HUDEP-2 (cell line): ENCODE results near the gene KIF1B.

ENCODE experiments used
- DNase-seq, 76 experiments: peaks; one replicate each; lab custom pipeline; 2025; ENCODE audit not compliant: unreplicated experiment in 76 of 76; lab: John Stamatoyannopoulos, UW

KIF1B gene, protein sequence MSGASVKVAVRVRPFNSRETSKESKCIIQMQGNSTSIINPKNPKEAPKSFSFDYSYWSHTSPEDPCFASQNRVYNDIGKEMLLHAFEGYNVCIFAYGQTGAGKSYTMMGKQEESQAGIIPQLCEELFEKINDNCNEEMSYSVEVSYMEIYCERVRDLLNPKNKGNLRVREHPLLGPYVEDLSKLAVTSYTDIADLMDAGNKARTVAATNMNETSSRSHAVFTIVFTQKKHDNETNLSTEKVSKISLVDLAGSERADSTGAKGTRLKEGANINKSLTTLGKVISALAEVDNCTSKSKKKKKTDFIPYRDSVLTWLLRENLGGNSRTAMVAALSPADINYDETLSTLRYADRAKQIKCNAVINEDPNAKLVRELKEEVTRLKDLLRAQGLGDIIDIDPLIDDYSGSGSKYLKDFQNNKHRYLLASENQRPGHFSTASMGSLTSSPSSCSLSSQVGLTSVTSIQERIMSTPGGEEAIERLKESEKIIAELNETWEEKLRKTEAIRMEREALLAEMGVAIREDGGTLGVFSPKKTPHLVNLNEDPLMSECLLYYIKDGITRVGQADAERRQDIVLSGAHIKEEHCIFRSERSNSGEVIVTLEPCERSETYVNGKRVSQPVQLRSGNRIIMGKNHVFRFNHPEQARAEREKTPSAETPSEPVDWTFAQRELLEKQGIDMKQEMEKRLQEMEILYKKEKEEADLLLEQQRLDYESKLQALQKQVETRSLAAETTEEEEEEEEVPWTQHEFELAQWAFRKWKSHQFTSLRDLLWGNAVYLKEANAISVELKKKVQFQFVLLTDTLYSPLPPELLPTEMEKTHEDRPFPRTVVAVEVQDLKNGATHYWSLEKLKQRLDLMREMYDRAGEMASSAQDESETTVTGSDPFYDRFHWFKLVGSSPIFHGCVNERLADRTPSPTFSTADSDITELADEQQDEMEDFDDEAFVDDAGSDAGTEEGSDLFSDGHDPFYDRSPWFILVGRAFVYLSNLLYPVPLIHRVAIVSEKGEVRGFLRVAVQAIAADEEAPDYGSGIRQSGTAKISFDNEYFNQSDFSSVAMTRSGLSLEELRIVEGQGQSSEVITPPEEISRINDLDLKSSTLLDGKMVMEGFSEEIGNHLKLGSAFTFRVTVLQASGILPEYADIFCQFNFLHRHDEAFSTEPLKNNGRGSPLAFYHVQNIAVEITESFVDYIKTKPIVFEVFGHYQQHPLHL (N-terminal part only)

DNA sequence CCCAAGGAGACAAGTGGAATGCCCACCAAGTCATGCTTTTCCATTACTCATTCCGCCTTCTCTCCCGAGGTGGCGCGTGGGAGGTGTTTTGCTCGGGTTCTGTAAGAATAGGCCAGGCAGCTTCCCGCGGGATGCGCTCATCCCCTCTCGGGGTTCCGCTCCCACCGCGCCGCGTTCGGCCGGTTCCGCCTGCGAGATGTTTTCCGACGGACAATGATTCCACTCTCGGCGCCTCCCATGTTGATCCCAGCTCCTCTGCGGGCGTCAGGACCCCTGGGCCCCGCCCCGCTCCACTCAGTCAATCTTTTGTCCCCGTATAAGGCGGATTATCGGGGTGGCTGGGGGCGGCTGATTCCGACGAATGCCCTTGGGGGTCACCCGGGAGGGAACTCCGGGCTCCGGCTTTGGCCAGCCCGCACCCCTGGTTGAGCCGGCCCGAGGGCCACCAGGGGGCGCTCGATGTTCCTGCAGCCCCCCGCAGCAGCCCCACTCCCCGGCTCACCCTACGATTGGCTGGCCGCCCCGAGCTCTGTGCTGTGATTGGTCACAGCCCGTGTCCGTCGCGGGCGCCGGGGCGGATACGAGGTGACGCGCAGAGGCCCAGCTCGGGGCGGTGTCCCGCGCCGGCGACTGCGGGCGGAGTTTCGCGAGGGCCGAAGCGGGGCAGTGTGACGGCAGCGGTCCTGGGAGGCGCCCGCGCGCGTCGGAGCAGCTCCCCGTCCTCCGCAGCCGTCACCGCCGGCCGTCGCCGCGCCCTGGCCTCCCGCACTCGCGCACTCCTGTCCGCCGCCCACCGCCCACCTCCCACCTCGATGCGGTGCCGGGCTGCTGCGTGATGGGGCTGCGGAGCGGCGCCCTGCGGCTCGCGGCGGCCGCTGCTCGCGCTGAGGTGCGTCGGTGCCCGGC, at the start of gene KIF1B:
Gene KIF1B (plus strand): TSS at position 666 of the 906 bp plus-strand sequence. CDS start 21,759 bp downstream, outside the sequence.
- DNase-seq: peak; percentile 10 to 98 (median 94)

DNA sequence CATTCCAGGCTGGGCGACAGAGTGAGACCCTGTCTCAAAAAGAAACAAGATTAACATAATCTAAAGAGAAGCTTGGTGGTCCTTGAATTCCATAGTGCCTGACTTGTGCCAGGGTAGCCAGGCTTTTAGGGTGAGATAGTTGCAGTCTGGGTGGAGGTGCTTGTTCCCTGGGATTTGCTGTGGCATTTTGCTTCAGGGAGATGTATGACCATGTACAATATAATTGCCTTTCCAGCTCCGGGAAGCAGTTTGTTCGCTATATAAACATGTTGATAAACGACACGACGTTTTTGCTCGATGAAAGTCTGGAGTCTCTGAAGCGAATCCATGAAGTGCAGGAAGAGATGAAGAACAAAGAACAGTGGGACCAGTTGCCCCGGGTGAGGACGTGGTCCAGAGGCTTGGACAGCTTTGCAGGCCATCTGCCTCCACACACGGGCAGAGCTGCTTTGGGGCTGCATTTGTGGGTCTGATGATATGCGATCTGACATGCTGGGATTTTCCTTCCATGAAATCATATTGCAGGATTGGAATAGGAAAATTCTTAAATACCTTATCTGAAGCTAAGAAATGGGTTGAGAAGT, 49.4 kb upstream of the KIF1B start:
- DNase-seq: no peak

DNA sequence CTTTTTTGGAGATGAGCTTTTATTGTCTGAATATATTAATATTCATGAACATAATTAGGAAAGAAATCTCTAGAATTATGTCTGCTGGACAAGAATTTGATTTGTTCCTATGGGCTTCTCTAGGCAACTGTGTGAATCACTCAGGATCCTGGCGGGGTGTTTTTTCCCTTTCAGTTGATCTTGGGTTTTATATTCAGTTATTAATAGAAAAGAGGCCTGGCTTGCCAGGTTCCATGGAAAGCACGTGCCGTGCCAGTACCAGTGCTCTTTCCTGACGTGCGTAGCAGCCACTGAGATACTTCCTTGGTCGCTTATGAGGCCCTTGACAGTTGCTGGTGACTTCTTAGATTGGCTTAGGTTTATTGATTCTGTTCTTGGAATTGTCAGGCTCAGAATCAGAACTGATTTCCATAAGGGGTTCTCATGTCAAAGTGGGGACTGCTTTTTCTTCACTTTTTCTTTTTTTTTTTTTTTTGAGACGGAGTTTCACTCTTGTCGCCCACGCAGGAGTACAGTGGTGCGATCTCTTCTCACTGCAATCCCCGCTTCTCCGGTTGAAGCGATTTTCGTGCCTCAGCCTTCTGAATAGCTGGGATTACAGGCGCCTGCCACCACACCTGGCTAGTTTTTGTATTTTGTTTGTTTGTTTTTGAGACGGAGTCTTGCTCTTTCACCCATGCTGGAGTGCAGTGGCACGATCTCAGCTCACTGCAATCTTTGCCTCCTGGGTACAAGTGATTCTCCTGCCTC, 48.7 kb upstream of the KIF1B start:
- DNase-seq: no peak

DNA sequence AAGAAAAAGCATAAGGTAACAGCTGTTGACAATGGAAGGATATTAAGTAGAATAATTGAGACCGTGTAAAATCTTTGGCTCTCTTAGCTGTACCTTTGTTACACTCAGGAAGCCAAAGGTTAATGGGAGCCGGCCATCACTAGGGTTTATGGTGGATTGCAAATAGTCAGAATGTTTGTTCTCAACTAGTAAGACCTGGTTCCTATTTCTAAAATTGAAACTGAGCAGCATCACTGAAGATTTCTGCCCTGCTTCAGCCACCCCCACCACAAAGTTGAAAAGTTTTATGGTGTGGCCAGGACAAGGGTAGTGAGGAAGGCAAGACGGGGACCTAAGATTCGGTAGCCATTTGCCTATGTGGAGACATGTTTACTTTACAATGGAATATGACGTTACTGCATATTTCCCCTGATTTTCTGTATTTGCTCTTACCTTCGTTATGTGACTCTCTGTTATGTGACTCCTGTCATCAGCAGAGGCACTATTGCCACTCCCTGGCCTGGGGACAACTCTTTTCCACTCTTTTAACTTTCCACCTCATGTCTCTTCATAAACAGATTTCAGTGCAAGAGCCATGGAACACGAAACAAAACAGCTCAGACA, 41.4 kb upstream of the KIF1B start:
- DNase-seq: no peak

DNA sequence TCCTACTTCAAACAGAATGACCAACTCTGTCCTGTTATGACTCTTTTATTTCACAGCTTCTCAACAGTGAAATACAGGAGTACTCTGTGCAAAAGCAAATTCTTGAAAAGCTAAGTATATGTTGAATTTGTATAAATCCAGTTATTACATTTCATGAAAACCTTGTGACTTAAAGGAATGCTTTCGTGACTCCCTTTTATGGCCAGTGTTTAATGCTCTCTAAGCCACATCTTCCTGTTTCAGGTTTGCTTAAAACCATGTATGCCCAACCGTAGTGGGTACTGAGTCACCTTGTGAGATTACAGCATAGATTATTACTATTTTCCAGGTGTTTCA, 40.2 kb upstream of the KIF1B start:
- no peak for DNase-seq

DNA sequence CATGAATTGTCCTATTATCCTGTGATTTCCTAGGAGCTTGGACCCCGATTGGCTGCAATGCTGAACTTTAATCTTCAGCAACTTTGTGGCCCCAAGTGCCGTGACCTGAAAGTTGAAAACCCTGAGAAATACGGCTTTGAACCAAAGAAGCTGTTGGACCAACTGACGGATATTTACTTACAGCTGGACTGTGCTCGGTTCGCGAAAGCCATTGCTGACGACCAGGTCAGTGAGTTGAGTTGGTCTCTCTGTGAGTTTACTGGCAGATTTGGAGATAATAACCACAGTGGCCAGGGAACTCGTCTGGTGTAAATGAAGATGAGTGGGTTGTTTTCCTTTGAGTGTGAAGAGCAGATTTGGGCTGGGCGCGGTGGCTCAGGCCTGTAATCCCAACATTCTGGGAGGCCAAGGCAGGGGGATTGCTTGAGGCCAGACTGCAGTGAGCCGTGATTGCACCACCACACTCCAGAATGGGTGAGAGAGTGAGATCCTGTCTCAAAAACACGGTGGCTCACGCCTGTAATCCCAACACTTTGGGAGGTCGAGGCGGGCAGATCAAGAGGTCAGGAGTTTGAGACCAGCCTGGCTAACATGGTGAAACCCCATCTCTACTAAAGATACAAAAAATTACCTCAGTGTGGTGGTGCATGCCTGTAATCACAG, 39.1 kb upstream of the KIF1B start:
- DNase-seq: no peak

DNA sequence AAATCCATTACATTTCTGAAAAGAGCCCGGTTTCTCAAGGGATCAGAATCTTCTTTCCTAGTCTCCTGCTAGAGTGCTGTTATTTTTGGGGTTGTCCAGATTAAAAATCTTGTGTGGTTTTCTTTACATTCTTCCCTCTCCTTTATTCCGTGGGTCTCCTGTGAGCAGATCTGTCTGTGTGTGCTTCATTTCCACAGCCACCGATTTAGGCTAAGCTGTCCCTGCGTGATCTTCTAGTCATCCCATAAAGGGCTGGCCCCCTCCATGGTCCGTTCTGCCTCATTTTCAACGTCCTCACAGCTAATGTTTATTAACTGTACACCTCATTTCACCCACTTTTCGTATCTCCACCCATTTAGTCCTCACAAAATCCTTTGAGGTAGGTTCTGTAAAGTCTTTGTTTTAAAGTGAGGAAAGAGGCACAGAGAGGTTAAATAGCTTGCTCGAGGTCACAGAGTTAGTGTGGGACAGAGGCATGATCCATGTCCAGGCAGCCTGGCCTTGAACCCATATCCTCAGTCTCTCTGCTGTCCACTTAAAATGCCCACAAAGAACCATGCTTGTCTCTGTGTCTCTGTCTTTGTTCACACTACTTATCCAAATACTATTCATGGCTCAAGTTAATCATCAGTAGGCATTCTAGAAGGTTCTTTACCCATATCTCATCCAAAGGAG, 38.2 kb upstream of the KIF1B start:
- no peak for DNase-seq

DNA sequence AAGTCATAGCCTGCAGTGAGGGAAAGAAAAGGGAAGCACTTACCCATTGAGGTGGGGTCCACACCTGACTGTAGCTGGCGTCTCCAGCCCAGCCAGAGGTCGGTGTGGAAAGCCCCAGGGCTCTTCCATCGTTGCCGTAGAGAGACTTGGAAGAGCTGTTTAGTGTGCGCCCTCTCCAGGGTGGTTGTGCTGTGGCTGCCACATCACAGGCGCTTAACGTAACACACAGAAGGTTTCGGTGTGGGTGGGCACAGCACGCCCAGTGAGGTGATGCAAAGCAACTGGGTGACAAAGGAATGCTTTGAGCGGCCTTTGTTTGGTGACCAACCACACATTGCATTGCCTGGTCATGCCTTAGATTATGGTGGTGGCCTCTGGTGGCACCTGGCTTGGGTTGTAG, 36.8 kb upstream of the KIF1B start:
- no peak for DNase-seq

DNA sequence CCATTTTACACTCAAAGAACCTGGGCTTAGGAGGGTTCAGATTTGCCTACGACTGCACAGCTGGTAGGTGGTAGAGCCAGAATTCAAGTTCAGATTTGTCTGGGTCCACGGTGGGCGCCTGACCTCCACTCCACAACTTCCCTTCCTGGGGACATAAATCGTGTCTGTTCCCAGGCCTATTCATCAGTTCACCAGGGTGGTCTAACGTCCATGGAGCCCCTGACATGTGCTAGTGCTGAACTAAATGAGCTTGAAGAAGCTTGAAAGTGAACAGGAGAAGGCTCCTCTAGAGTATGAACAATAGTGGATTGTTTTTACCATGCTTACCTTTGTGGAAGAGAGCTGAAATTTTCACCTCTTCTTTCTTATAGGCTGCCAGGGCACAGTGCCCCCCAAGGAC, 32.5 kb upstream of the KIF1B start:
- DNase-seq: no peak

DNA sequence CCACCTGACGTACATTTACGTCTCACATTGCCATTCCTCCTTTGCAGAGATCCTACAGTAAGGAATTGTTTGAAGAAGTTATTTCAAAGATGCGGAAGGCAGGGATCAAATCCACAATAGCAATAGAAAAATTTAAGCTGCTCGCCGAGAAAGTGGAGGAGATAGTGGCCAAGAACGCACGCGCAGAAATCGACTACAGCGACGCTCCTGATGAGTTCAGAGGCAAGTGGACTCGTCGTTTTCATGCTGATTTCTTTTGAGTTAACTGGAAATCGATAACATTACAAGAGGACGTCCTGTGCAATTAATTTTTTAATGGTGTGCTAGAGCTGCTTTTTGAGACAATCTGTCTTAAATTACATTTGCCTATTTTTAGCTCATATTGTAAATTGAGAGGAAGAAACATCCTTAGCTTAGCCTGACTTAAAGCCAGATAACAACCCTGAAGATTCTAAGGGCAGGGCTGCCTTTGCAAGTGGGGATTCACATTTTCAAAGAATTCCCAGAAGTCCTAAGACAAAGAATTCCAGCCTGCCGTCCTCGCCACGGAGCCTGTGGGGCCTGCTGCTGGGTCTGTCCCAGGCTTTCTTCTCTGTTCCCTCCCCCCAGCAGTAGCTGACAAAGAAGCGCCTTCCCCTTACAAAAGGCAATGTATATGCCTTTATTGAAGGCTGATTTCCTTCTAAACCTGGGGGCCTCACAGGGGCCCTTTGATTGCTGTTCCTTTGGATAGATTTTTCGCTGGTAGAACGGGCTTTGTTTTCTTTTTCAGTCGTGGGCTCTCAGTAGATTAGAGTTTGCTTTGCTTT, 31.6 kb upstream of the KIF1B start:
- no peak for DNase-seq

DNA sequence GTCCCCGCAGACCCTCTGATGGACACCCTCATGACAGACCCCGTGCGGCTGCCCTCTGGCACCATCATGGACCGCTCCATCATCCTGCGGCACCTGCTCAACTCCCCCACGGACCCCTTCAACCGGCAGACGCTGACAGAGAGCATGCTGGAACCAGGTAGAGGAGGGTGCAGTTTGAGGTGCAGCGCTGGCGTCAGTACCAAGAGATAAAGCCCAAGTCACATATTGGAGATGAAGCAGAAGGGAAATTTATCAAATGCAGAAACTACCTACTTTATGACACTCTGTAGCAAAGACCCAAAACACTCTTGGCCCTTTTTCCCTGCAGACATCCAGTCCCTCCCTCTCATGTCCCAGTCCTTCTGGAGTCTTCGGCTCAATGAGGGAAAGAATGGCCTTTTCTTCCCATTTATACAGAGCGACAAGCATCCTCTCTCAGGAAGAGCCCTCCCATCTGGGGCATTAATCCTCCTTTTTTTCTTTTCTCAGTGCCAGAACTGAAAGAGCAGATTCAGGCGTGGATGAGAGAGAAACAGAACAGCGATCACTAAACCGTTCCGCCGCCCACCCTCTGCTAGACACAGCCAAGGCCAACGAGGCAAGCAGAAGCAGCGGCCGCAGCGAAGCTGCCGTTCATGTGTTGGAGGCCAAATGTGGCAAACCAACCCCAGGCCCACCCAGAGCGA, 30.8 kb upstream of the KIF1B start:
- no peak for DNase-seq

DNA sequence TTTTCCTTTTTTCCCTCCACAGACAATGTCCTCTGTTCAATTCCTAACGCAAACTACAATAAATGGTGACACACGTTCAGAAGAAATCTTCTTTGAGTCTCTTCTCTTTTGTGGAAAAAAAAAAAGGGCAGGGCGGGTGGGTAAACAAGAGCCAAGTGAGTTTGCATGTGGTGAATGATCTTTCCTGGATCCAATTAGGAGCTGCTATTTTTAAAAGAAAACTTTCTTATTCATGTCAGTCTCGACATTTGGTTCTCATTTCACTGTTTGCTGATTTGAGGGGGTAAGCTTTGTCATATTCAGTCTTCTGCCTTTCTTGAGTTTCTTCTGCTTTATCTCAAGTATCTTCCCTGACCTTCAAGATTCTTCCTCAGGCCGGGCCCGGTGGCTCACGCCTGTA, 29.2 kb upstream of the KIF1B start:
- no peak for DNase-seq

DNA sequence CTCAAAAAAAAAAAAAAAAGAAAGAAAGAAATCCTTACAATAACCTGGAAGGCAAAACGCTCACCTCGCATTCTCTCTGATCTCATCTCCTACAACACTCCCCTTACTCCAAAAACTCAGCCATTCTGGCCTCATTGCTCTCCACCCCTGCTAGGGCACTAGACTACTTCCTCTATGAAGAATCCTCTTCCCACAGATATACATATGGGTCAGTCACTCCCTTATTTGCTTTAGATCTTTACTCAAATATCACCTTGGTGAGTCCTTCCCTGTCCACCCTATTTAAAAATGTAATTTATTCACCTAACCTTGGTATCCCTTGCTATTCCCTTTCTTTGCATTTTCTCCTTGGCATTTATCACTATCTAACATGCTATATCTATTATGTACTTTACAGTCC, 24.6 kb upstream of the KIF1B start:
- no peak for DNase-seq

DNA sequence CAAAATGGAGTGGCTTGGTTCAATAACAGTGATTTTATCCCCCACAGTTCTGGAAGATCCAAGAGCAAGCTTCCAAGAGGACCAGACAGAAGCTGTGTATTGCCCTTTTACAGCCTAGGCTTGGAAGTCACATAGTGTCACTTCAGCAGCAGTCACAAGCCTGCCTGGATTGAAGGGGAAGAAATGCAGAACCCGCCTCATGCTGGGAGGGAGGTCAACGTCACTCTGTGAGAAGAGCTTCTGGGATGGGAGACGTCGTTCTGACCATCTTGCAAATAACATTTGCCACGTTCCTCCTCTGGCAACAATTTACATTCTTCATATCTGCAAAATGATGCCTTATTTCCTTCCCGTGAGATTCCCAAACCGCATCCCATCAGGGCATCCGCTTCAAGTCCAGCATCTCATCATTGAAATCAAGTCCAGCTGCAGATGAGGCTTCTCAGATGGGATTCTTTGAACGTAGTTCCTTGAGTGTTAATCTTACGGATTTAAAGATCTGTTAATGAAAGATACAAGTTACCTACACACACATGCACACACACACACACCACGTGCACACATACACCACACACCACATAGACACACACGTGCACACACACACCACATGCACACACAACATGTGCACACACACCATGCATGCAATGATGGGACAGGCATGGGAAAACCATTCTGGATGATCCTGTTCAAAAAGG, 23.9 kb upstream of the KIF1B start:
- DNase-seq: no peak

DNA sequence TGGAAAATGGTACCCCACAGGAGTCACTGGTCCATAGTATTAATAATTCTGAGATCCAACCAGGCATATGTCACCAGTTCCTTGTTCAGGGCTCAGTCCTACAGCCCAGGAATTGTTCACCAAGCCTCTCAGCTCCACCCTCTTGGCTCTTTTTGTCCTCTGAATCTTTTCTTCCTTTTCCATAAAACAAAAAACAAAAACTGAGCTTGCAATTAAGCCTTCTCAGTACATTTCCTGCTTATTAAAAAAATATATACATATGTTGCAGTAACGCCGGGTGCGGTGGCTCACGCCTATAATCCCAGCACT, 23.4 kb upstream of the KIF1B start:
- DNase-seq: no peak

DNA sequence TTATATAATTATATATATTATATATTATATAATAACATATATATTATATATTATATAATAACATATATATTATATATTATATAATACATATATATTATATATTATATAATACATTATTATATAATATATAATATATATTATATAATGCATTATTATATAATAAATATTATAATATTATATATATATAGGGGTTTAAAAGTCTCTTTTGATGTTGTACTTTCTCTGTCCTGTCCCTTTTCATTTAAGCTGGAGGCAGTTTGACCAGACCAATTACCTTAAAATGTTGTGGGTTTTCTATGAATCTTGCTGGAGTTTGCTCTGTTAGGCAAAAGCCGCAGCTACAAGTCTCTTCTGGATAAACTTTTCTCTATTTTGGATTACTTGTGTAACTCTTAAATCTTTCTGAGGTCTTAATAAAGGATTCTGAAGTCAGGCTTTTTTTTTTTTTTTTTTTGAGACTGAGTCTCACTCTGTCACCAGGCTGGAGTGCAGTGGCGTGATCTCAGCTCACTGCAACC, 22.2 kb upstream of the KIF1B start:
- no peak for DNase-seq
